Keratinocyte (primary cell): ENCODE results near the gene MIEF2. TPM values are rescaled to one million over a fixed set of nuclear protein-coding genes. Genes with fewer than 3 reads are reported as not detected.
A peak's percentile ranks its signal among the peaks of the same experiment; 100 is the strongest.

Experiments used
- DNase-seq: peaks from one replicate; pipeline ENCODE4 v3.0.0-alpha.2; 2011; ENCODE audit warnings: low read depth, missing footprints, low spot score
- FAIRE-seq: peaks from 2 replicates; lab custom pipeline; 2011; peaks lifted over from hg19 to GRCh38; lab: Jason Lieb, UNC
- H2AFZ ChIP-seq: 2 replicates; pipeline ENCODE4 v1.6.0; 2012; ENCODE audit warnings: low read length, control low read depth, inconsistent platforms; ENCODE audit not compliant: control insufficient read depth
- H3K27ac ChIP-seq: 2 replicates; pipeline ENCODE4 v1.5.1; 2011; ENCODE audit warnings: low read length; ENCODE audit not compliant: control insufficient read depth, insufficient read depth
- H3K27me3 ChIP-seq: 3 replicates; pipeline ENCODE4 v1.6.0; 2011; ENCODE audit warnings: low read length; ENCODE audit not compliant: control insufficient read depth, insufficient read depth; ENCODE audit errors: extremely low read depth
- H3K36me3 ChIP-seq, 2 experiments: 2 replicates in 1 of 2; 3 replicates in 1 of 2; pipeline ENCODE4 v1.5.1; 2011; ENCODE audit warnings: low read length in 2 of 2, mild to moderate bottlenecking in 1 of 2; ENCODE audit not compliant: control insufficient read depth in 2 of 2, insufficient read depth in 2 of 2; ENCODE audit errors: extremely low read depth in 1 of 2
- H3K4me1 ChIP-seq: 3 replicates; pipeline ENCODE4 v1.5.1; 2011; ENCODE audit warnings: low read length; ENCODE audit not compliant: control insufficient read depth, insufficient read depth; ENCODE audit errors: extremely low read depth
- H3K4me2 ChIP-seq: 3 replicates; pipeline ENCODE4 v1.6.0; 2011; ENCODE audit warnings: low read depth, low read length; ENCODE audit not compliant: control insufficient read depth, insufficient read depth; ENCODE audit errors: extremely low read depth
- H3K4me3 ChIP-seq, 3 experiments: fragments of 200-600 bp in 1 of 3; sonication (generic) in 1 of 3; 2 replicates in 2 of 3; 3 replicates in 1 of 3; pipeline ENCODE4 v1.5.1; 2011 to 2016; ENCODE audit warnings: low read length in 3 of 3, mild to moderate bottlenecking in 3 of 3, control low read depth in 2 of 3, inconsistent platforms in 1 of 3, low read depth in 1 of 3, mixed read lengths in 1 of 3, mixed run types in 1 of 3, moderate library complexity in 1 of 3; ENCODE audit not compliant: control insufficient read depth in 2 of 3, insufficient read depth in 2 of 3; ENCODE audit errors: extremely low read depth in 1 of 3
- H3K79me2 ChIP-seq: 2 replicates; pipeline ENCODE4 v1.6.0; 2012; ENCODE audit warnings: low read length; ENCODE audit not compliant: control insufficient read depth, insufficient read depth
- H3K9ac ChIP-seq: 3 replicates; pipeline ENCODE4 v1.6.0; 2011; ENCODE audit warnings: low read length; ENCODE audit not compliant: control insufficient read depth, insufficient read depth; ENCODE audit errors: extremely low read depth
- H3K9me1 ChIP-seq: 3 replicates; pipeline ENCODE4 v1.6.0; 2011; ENCODE audit warnings: low read length; ENCODE audit not compliant: control insufficient read depth, insufficient read depth; ENCODE audit errors: extremely low read depth
- H3K9me3 ChIP-seq: 2 replicates; pipeline ENCODE4 v1.5.1; 2012; ENCODE audit warnings: low read depth, low read length; ENCODE audit not compliant: control insufficient read depth
- H4K20me1 ChIP-seq: 3 replicates; pipeline ENCODE4 v1.6.0; 2011; ENCODE audit warnings: low read length; ENCODE audit not compliant: control insufficient read depth, insufficient read depth; ENCODE audit errors: extremely low read depth
- EZH2 ChIP-seq: IDR thresholded peaks from one replicate; pipeline ENCODE4 v1.6.1; 2012; ENCODE audit warnings: inconsistent platforms, mild to moderate bottlenecking, low read length, moderate library complexity
- dilution Hi-C: fragments of 300-500 bp; cut with MboI; formaldehyde crosslinking; loops from one replicate; pipeline ENCODE4 v1.7.0; 2020; ENCODE audit warnings: low sequenced_read_pairs; ENCODE audit not compliant: extremely low pct_ligation_motif_present
- polyA plus RNA-seq, 5 experiments: library from polyadenylated mRNA; depleted of rRNA in 3 of 5; stranded (reverse) in 3 of 5; stranded (forward) in 1 of 5; unstranded in 1 of 5; fragments of >200 nt; gene quantifications; 1 replicate in 1 of 5; 2 replicates in 3 of 5; 3 replicates in 1 of 5; pipeline versions ENCODE4 v1.2.1 to v1.2.3, GENCODE V29; 2011 to 2012; ENCODE audit warnings: missing spikeins in 2 of 5, low read depth in 1 of 5, low replicate concordance in 1 of 5
- TF ChIP-seq, protein P1 (sequence below), 3 experiments: IDR thresholded peaks in 1 of 3; conservative IDR thresholded peaks in 1 of 3; optimal IDR thresholded peaks in 1 of 3; 2 replicates in 2 of 3; 3 replicates in 1 of 3; pipeline versions ENCODE3 to v1.5.1; 2011; ENCODE audit warnings: low read length in 3 of 3, mild to moderate bottlenecking in 3 of 3, moderate library complexity in 2 of 3, control low read depth in 1 of 3, inconsistent platforms in 1 of 3; ENCODE audit not compliant: insufficient read depth in 2 of 3; ENCODE audit errors: extremely low read depth in 1 of 3

MIEF2 gene
- polyA plus RNA-seq, 1 donor (not counting 4 experiments of a cell fraction or from before 2014, with no cell fraction given): 7.9 TPM

DNA sequence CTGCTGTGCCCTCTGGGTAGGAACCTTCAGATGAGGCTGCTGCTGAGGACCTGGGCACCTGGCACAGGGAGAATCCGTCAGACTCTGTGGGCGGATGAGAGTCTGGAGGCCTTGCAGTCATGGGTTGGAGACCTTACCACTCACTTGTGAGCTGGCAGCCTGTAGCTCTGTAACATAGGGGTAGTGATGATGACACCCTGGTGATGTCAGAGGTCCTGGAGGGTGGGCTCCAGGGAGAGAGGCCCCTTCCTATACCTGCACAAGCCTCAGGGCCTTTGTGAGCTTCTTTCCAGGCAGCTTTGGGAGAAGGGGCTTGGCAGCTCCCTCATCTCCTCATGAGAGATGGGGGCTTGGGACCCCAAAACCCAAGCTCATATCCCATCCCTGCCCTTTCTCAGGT lies 1.6 kb downstream of the MIEF2 start:
- Histone ChIP-seq H3K4me2 (peak overlapping the region; percentile 99), H3K9me1 (peaks cover 3% of the 10 kb centered on the region), H3K79me2 (peaks cover 28% of the 10 kb centered on the region), H3K4me1 (peaks cover 22% of the 10 kb centered on the region), H4K20me1 (no peaks in the 10 kb centered on the region), H3K27ac (no peak overlapping the region), H3K4me3 (no peak overlapping the region), H3K27me3 (no peaks in the 10 kb centered on the region), H3K9ac (peak overlapping the region; percentile 93), H3K9me3 (no peaks in the 10 kb centered on the region), H2AFZ (no peak overlapping the region), H3K36me3 (peaks cover 9 to 17% of the 10 kb centered on the region in 2 experiments)
- DNase-seq (no peak), FAIRE-seq (peak; percentile 48)
- TF ChIP-seq, protein P1, sequence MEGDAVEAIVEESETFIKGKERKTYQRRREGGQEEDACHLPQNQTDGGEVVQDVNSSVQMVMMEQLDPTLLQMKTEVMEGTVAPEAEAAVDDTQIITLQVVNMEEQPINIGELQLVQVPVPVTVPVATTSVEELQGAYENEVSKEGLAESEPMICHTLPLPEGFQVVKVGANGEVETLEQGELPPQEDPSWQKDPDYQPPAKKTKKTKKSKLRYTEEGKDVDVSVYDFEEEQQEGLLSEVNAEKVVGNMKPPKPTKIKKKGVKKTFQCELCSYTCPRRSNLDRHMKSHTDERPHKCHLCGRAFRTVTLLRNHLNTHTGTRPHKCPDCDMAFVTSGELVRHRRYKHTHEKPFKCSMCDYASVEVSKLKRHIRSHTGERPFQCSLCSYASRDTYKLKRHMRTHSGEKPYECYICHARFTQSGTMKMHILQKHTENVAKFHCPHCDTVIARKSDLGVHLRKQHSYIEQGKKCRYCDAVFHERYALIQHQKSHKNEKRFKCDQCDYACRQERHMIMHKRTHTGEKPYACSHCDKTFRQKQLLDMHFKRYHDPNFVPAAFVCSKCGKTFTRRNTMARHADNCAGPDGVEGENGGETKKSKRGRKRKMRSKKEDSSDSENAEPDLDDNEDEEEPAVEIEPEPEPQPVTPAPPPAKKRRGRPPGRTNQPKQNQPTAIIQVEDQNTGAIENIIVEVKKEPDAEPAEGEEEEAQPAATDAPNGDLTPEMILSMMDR (optimal IDR thresholded peaks at IDR 0.05 in 1 of 3, IDR thresholded peaks at IDR 0.05 in 1 of 3, conservative IDR thresholded peaks at IDR 0.05 in 1 of 3; ENCODE audit: extremely low read depth in 1 of 3, insufficient read depth in 2 of 3, low read length in 3 of 3): no peak
- TF ChIP-seq EZH2: no peak
- dilution Hi-C loops: no loop called here

DNA sequence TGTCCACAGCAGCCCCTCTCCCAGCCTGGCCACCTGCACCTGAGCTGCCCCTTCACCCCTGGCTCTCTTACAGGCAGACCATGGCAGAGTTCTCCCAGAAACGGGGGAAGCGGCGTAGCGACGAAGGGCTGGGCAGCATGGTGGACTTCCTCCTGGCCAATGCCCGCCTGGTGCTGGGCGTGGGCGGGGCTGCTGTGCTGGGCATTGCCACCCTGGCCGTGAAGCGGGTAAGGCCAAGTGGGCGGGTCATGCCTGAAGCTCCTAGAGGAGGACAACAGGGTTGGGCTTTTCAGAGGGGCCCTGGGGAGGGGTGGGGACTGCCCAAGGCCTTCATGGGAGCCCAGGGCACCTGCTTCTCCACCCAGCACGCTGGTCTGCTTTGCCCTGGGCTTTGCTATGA lies 2.2 kb downstream of the MIEF2 start:
- H3K27ac ChIP-seq: no peak overlapping the region
- H4K20me1 ChIP-seq: no peaks in the 10 kb centered on the region
- H3K4me1 ChIP-seq: peaks cover 22% of the 10 kb centered on the region
- DNase-seq (no peak), FAIRE-seq (no peak)
- dilution Hi-C loops: no loop called here
- no peak overlapping the region for H3K4me2 ChIP-seq
- H3K4me3 ChIP-seq: no peak overlapping the region
- H3K9me1 ChIP-seq: peaks cover 3% of the 10 kb centered on the region
- H3K9me3 ChIP-seq: no peaks in the 10 kb centered on the region
- peaks cover 9 to 17% of the 10 kb centered on the region in 2 experiments for H3K36me3 ChIP-seq
- no peak overlapping the region for H2AFZ ChIP-seq
- no peak overlapping the region for H3K9ac ChIP-seq
- TF ChIP-seq EZH2: no peak
- TF ChIP-seq, protein P1 (optimal IDR thresholded peaks at IDR 0.05 in 1 of 3, IDR thresholded peaks at IDR 0.05 in 1 of 3, conservative IDR thresholded peaks at IDR 0.05 in 1 of 3; ENCODE audit: extremely low read depth in 1 of 3, insufficient read depth in 2 of 3, low read length in 3 of 3): no peak
- peaks cover 23% of the 10 kb centered on the region for H3K79me2 ChIP-seq
- H3K27me3 ChIP-seq: no peaks in the 10 kb centered on the region
